Activated T-helper 1 cell treated with anti-CD3 and anti-CD28 coated beads, Interleukin-12 subunit alpha, Interleukin-12 subunit beta, Interleukin-2, Interleukin-4 antibody, amounts not matched to agents 30 ng/mL and 10 ng/mL and 1 ng/mL, durations not matched to agents 14 hours and 24 hours and 36 hours (primary cell): ENCODE results near the gene GSC. TPM values are rescaled to one million over a fixed set of nuclear protein-coding genes. Genes with fewer than 3 reads are reported as not detected.
A peak's percentile ranks its signal among the peaks of the same experiment; 100 is the strongest.

Source experiments
- DNase-seq: peaks from one replicate; pipeline ENCODE4 v3.0.0; 2021; ENCODE audit warnings: low spot score
- H3K27ac Mint-ChIP-seq: one replicate; pipeline ENCODE4 v1.8.0; 2021; ENCODE audit warnings: mild to moderate bottlenecking, mixed read lengths
- H3K27me3 Mint-ChIP-seq: one replicate; pipeline ENCODE4 v1.8.0; 2022; ENCODE audit warnings: mild to moderate bottlenecking, moderate library complexity, mixed read lengths; ENCODE audit not compliant: insufficient read depth
- H3K36me3 Mint-ChIP-seq: one replicate; pipeline ENCODE4 v1.8.0; 2021; ENCODE audit warnings: low read depth, mixed read lengths
- H3K4me1 Mint-ChIP-seq: one replicate; pipeline ENCODE4 v1.8.0; 2021; ENCODE audit warnings: low read depth, mixed read lengths
- H3K4me3 Mint-ChIP-seq: one replicate; pipeline ENCODE4 v1.8.0; 2021; ENCODE audit warnings: mild to moderate bottlenecking, moderate library complexity, mixed read lengths
- H3K9me3 Mint-ChIP-seq: one replicate; pipeline ENCODE4 v1.8.0; 2021; ENCODE audit warnings: mixed read lengths
- intact Hi-C: fragments of 100-400 bp; cut with micrococcal nuclease; formaldehyde crosslinking; loops from one replicate; pipeline ENCODE4 v1.15.1; 2024
- total RNA-seq: library from RNA; stranded (reverse); gene quantifications from 2 replicates; pipeline ENCODE4 v1.2.3, GENCODE V29; 2022

The GSC gene
- total RNA-seq, 1 donor from 2014 or later, result not detected

DNA sequence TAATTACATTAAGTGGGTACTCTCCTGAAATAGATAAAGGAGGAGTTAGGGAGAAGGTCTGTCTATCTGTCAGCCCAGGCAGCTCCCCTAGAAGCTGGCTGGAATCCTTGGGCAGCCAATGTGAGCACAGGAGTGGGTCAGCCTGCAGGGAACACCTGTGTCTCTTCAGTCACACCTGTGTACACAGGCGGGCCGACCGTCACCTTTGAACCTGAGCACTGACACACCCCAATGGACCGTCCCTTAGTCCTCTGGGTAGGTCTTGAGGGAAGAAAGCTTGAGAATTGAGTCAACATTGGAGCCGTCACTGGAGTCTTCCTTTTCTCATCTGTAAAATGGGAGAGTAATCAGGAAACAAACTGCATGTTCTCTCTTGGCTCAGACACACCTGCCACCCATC lies 9.8 kb upstream of the GSC start:
- no peak overlapping the region for H3K27ac Mint-ChIP-seq
- no peaks in the 10 kb centered on the region for H3K36me3 Mint-ChIP-seq
- no peak for DNase-seq
- H3K4me1 Mint-ChIP-seq, result no peaks in the 10 kb centered on the region
- no peak overlapping the region for H3K4me3 Mint-ChIP-seq
- intact Hi-C loops, result no loop called here
- H3K27me3 Mint-ChIP-seq, result peaks cover 33% of the 10 kb centered on the region
- no peaks in the 10 kb centered on the region for H3K9me3 Mint-ChIP-seq

DNA sequence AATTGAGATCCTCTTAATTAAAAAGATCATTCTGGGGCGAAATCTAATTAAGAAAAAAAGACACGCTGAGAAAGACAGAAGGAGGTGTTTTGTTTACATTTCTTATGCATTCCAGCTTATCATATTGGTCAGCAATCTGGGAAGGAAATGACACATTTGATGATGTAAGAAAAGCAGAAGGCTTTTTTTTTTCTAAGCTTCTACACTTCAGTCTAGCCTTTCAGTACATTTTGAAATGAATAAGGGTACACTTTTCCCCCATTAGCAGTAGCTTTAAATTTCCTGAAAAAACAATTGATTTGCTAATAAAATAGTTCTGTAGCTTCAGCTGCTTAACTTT lies 5.9 kb upstream of the GSC start:
- H3K27ac Mint-ChIP-seq, result no peak overlapping the region
- intact Hi-C loops, result no loop called here
- H3K27me3 Mint-ChIP-seq, result peaks cover 62% of the 10 kb centered on the region
- H3K4me1 Mint-ChIP-seq, result no peaks in the 10 kb centered on the region
- no peak overlapping the region for H3K4me3 Mint-ChIP-seq
- peaks cover 4% of the 10 kb centered on the region for H3K9me3 Mint-ChIP-seq
- DNase-seq, result no peak
- peaks cover 1% of the 10 kb centered on the region for H3K36me3 Mint-ChIP-seq

DNA sequence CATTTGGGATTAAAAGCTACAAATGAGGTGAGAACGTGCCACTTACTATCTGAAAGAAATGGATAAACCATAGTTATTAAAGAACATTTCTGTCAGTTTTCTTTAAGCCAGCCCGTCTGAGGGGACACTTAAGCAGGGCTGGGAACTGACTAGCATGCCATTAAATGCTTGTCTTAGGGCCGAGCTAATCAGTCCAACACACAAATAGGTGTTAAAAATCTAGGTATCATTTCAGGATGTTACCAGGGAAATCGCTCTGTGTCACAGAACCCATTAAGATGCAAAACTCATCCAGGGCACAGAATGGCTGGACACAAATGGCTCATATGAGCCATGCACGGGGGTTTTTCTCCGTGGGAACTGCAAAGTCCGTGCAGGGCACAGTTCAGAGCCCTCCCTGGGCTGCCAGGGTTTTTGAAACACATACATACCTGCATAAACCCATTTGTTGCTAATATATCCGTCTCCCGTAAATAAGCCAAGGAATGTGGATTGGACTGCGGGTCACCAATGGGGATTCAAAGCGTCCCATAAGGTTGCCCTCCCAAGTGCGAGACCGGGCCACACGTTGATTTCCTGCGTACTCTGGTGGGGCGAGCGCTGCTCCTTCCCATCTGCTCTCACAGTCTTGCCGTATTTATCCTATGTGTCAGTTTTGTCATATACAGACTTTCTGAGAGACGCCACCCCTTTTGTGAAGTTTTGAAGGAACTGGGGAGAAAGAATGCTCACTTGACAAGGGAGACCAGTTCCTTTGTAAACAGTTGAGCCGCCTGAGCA lies 5.4 kb upstream of the GSC start:
- DNase-seq, result no peak
- Mint-ChIP-seq H3K36me3 (peaks cover 1% of the 10 kb centered on the region), H3K4me1 (no peaks in the 10 kb centered on the region), H3K27me3 (peaks cover 66% of the 10 kb centered on the region), H3K27ac (no peak overlapping the region), H3K4me3 (no peak overlapping the region), H3K9me3 (peaks cover 4% of the 10 kb centered on the region)
- intact Hi-C loops, result no loop called here

DNA sequence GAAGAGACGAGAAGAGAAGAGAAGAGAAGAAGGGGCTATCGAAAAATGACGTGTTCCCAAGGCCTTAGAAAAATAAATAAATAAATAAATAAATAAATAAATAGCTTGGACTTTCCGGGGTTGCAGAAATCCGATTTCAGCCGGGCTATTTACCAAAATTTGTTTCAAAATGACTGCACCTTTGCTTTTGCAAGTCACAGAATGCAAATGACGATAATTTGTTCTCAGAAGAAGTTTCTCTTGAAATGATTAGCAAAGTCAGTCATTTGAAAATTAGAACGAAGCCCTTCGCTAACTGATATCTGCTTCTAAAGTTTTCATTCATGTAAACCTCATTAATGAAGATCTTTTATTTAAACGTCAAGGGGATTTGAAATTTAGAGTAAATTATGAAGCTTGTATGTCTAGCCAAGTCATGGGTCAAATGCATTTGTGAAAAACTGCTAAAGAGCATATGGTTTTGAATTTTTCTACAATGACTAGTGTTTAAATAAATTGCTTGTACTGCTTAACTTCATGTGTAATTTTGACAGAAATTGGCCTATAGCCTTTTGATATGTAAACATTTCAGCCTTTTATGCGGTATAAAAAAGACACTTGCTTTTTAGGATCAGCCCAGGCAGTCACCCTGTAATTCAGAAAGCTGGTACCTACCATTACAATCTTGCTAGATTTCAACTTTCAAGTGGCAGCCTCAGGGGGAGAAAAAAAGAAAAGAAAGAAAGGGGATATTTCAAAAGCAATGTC lies 4.6 kb upstream of the GSC start:
- Mint-ChIP-seq H3K27ac (no peak overlapping the region), H3K4me1 (no peaks in the 10 kb centered on the region), H3K36me3 (peaks cover 1% of the 10 kb centered on the region), H3K9me3 (peaks cover 4% of the 10 kb centered on the region), H3K27me3 (peaks cover 66% of the 10 kb centered on the region), H3K4me3 (no peak overlapping the region)
- no peak for DNase-seq
- intact Hi-C loops, result no loop called here

DNA sequence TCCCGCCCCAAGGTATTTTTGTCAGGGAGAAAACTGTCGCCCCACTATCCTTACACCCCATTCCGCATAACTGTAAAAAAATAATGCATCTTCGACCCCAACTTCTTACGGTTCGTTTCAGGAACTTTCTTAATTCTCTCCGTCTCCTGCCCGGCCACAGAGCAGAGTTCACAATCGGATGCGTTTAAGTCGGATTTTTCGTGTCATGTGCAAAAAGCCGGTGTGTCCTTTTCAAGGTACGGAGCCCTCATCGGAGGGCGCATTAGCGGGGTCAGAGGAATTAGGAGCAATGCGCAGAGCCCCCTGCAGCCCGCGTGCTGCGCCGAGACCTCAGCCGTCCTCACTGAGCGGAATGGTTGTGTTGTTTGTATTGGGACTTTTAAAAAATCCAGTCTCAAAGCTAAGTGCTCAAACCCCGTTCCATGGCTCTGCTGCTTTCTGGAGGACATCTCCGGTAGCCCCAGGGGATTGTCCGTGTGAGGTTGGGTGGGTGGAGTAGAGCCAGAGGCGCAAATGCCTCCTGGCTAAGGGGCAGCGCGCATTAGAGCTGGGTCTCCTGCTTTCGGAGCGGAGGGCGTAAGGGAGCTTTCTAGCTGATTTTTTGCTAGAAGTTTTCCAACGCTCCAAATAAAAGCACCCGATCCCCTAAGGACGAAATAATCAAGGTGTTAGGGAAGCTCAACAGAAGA lies 3.9 kb upstream of the GSC start:
- H3K9me3 Mint-ChIP-seq, result peaks cover 4% of the 10 kb centered on the region
- peak overlapping the region; percentile 34 for H3K27ac Mint-ChIP-seq
- peaks cover 1% of the 10 kb centered on the region for H3K36me3 Mint-ChIP-seq
- intact Hi-C loops, result no loop called here
- DNase-seq, result no peak
- H3K4me1 Mint-ChIP-seq, result no peaks in the 10 kb centered on the region
- peaks cover 70% of the 10 kb centered on the region for H3K27me3 Mint-ChIP-seq
- H3K4me3 Mint-ChIP-seq, result no peak overlapping the region

DNA sequence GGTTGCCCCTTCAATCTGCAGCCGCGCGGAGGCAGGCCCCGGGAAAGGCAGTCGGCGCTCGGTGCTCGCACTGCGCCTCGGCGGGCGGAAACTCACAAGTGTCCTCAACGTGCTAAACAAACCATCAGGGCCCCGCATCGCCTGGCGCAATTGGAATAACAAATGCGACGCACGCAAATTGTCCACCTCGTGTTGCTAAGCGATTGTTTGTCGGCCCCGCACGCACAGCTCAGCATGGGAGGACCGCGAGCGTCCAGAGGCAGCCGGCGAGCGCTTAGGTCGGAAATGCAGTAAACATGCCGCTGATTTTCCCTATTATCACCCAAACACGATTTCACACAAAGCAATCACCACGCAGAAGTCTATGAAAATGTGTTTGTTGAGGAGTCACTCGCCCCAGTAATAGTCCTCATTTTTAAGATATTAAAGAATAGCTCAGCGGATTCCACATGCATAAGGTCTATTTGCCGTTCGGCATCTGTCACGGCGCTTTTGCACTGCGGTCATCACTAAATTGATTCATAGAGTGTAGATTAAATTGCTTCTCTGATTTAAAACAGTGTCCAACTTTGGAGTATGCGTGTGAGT lies 3.2 kb upstream of the GSC start:
- Mint-ChIP-seq H3K4me3 (no peak overlapping the region), H3K9me3 (peaks cover 4% of the 10 kb centered on the region), H3K27ac (no peak overlapping the region), H3K36me3 (peaks cover 1% of the 10 kb centered on the region), H3K27me3 (peaks cover 74% of the 10 kb centered on the region), H3K4me1 (peaks cover 5% of the 10 kb centered on the region)
- intact Hi-C loops, result no loop called here
- DNase-seq, result no peak

DNA sequence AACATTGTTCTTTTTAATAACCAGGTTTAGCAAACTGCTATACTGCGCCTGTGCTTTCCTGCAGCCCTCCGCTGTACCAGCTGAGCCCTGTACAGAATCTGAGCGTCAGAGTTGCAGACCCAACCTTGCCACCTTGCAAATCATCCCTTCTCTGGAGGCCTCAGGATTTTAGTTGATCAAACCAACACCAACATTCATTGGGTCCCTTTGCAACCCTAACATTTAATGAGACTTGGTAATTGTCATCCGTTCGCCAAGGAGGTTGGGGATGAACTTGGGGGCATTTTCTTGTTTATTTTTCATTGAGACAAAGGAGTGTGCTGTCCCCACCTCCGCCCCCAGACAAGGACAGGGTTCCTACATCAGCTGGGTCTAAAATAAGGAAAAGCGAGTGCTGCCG lies 2.6 kb upstream of the GSC start:
- intact Hi-C loops, result no loop called here
- no peak for DNase-seq
- H3K36me3 Mint-ChIP-seq, result peaks cover 1% of the 10 kb centered on the region
- H3K9me3 Mint-ChIP-seq, result peaks cover 4% of the 10 kb centered on the region
- peaks cover 78% of the 10 kb centered on the region for H3K27me3 Mint-ChIP-seq
- peaks cover 5% of the 10 kb centered on the region for H3K4me1 Mint-ChIP-seq
- H3K4me3 Mint-ChIP-seq, result no peak overlapping the region
- H3K27ac Mint-ChIP-seq, result peak overlapping the region; percentile 72

DNA sequence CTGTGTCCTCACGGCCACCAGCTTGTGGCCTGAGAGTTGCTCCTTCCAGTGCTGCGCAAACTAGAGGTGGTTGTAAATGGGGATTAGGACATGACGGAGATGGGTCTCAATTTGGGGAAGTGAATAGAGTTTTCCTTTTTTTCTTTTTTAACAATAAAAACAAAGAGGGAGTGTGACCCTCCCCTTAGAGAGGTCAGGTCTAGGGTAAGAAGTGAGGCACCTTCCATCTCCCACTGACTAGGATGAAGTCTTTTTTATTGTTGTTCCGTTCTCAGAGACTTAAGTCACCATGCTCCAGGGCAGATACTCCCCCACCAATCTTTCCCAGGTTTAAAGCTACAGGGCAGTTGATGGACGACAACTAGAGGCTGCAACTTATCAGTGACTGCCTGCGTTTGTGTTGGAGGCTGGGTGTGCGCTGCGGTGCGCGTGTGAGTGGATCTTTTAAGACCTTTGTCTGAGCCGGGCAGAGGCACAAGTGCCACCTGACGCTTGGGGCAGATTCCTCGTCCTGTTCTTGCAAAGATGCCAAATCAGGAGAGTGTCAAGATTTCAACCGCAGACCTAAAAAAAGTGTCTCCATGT lies 2.1 kb upstream of the GSC start:
- intact Hi-C loops, result no loop called here

DNA sequence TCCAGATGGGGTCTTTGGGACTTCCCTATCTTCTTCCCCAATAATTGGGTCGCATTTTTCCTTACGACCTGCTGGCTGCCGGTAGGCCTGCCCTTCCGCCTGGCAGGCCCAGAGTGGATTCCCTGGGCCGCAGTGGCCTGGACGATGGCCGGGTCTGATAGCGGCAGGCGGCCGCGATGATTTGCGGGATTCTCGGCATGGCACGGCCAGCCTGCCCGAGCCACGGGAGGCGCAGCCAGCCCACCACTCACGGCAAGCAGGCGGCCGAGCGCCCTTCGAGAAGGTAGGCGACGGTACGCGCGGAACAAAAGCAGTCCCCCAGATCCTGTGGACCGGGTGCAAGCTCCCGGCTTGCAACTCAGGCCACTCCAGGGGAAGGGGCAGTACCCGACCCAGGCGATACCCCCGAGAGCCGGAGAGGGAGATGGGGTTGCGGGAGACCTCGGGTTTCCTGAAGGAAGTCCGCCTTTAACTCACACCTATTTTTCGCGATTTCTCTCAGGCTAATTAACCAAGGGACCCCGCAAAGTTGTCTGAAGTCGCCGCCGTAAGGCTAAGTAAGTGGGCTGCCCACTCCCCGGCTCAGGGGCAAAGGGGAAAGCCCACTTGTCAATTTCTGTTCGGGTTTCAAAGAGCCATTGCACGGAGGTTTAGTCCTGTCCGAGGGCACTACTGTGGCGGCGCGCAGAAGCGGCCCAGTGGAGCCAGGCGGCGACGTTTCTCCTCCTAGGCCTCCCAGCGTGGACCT lies 1.4 kb upstream of the GSC start:
- no peak overlapping the region for H3K4me3 Mint-ChIP-seq
- intact Hi-C loops, result no loop called here

More for the DNA sequence above, 2.1 kb upstream of the GSC start:
- peak overlapping the region; percentile 72 for H3K27ac Mint-ChIP-seq
- H3K4me3 Mint-ChIP-seq, result peak overlapping the region; percentile 2
- H3K4me1 Mint-ChIP-seq, result peaks cover 5% of the 10 kb centered on the region
- H3K9me3 Mint-ChIP-seq, result peaks cover 4% of the 10 kb centered on the region
- H3K27me3 Mint-ChIP-seq, result peaks cover 78% of the 10 kb centered on the region
- no peak for DNase-seq
- H3K36me3 Mint-ChIP-seq, result peaks cover 1% of the 10 kb centered on the region

DNA sequence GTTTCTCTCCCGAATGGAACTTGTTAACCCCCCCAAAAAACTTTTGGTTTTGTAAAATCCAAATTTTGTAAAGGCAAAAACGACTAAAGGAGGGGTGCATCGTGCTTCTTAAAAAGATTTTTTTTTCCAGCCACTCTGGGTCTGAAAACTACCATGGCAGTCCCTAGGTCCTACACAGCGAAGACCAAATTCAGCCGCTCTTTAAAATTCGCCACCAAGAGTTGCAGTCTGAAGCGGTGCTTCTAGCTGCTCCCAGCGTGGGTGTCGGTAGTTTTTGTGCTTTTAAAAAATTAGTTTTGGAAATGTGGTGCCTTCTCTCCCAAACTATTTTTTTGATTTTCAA lies 873 bp upstream of the GSC start:
- Mint-ChIP-seq H3K4me3 (no peak overlapping the region), H3K9me3 (peaks cover 4% of the 10 kb centered on the region), H3K36me3 (peaks cover 1% of the 10 kb centered on the region), H3K27me3 (peaks cover 73% of the 10 kb centered on the region), H3K4me1 (peaks cover 5% of the 10 kb centered on the region), H3K27ac (no peak overlapping the region)
- intact Hi-C loops, result no loop called here
- no peak for DNase-seq

More for the DNA sequence above, 1.4 kb upstream of the GSC start:
- Mint-ChIP-seq H3K27me3 (peaks cover 78% of the 10 kb centered on the region), H3K36me3 (peaks cover 1% of the 10 kb centered on the region), H3K27ac (peak overlapping the region; percentile 72), H3K4me1 (peaks cover 5% of the 10 kb centered on the region), H3K9me3 (peaks cover 4% of the 10 kb centered on the region)
- DNase-seq, result no peak

DNA sequence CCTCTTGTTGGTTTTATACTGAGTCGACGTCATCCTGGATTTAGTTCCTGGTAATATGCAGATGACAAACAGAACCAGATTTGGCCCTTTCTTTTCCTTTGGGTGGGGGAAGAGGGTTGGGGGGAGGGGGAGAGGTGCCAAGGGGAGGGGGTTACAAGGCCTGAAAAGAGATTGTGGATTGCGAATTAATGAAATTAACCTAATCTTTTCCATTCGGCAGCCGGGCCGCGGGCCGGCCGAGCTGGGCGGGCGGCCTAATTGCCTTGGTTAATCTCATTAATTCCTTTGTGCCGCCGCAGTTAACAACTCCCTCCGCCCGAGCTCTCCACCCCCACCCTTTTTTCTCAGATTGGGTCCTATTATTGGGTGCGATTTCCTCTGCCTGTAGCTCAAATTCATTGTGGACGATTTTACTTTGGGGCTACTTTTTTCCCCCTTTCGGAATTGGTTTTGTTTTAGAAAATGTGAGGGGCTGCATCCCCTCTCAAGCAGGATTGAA lies 387 bp upstream of the GSC start:
- Mint-ChIP-seq H3K36me3 (peaks cover 1% of the 10 kb centered on the region), H3K4me1 (peaks cover 5% of the 10 kb centered on the region), H3K9me3 (peaks cover 4% of the 10 kb centered on the region), H3K27me3 (peaks cover 72% of the 10 kb centered on the region), H3K27ac (no peak overlapping the region), H3K4me3 (no peak overlapping the region)
- intact Hi-C loops, result no loop called here
- no peak for DNase-seq
